Neuronal stem cell (in vitro differentiated cells): ENCODE data around the gene GNG14.

Experiments used
- DNase-seq: peaks from one replicate; pipeline ENCODE4 v3.0.0-alpha.2; 2013; ENCODE audit warnings: low spot score
- H2AFZ ChIP-seq: one replicate; pipeline ENCODE4 v1.6.1; 2013; ENCODE audit warnings: mild to moderate bottlenecking, low read length, inconsistent platforms
- H2AK5ac ChIP-seq: 2 replicates; pipeline ENCODE4 v1.6.1; 2013; ENCODE audit warnings: low read depth, mild to moderate bottlenecking, inconsistent platforms, low read length, moderate library complexity, mixed read lengths
- H2BK120ac ChIP-seq: 2 replicates; pipeline ENCODE4 v1.6.1; 2013; ENCODE audit warnings: low read depth, mild to moderate bottlenecking, inconsistent platforms, low read length, moderate library complexity, mixed read lengths
- H2BK12ac ChIP-seq: one replicate; pipeline ENCODE4 v1.6.1; 2013; ENCODE audit warnings: low read length, inconsistent platforms
- H2BK15ac ChIP-seq: 2 replicates; pipeline ENCODE4 v1.6.1; 2013; ENCODE audit warnings: mild to moderate bottlenecking, low read length, inconsistent platforms, mixed read lengths
- H2BK5ac ChIP-seq: one replicate; pipeline ENCODE4 v1.6.1; 2013; ENCODE audit warnings: inconsistent platforms, mild to moderate bottlenecking, low read length, moderate library complexity
- H3K14ac ChIP-seq: one replicate; pipeline ENCODE4 v1.6.1; 2013; ENCODE audit warnings: low read length, inconsistent platforms
- H3K18ac ChIP-seq: 2 replicates; pipeline ENCODE4 v1.6.1; 2013; ENCODE audit warnings: low read length, inconsistent platforms
- H3K23ac ChIP-seq: 2 replicates; pipeline ENCODE4 v1.6.1; 2013; ENCODE audit warnings: low read depth, mild to moderate bottlenecking, mixed read lengths, low read length, inconsistent platforms; ENCODE audit not compliant: poor library complexity
- H3K27ac ChIP-seq: replicated peaks from 3 replicates; pipeline ENCODE4 v1.5.1; 2013; ENCODE audit warnings: low read length, inconsistent platforms
- H3K27me3 ChIP-seq, 3 experiments: 2 replicates each; pipeline ENCODE4 v1.6.1; 2013; ENCODE audit warnings: low read length in 3 of 3, mild to moderate bottlenecking in 2 of 3, inconsistent platforms in 1 of 3, low read depth in 1 of 3, mixed read lengths in 1 of 3, moderate library complexity in 1 of 3; ENCODE audit not compliant: control insufficient read depth in 3 of 3, insufficient read depth in 3 of 3
- H3K36me3 ChIP-seq, 2 donors: replicated peaks in 1 of 2; 2 replicates each; pipeline ENCODE4 v1.6.1; 2013; ENCODE audit warnings: low read length in 2 of 2; ENCODE audit not compliant: control insufficient read depth in 2 of 2, insufficient read depth in 2 of 2
- H3K4ac ChIP-seq: 2 replicates; pipeline ENCODE4 v1.6.1; 2013; ENCODE audit warnings: inconsistent platforms, mild to moderate bottlenecking, low read length, moderate library complexity
- H3K4me1 ChIP-seq, 2 donors: 1 replicate in 1 of 2; 2 replicates in 1 of 2; pipeline ENCODE4 v1.6.1; 2013; ENCODE audit warnings: low read length in 2 of 2, low read depth in 1 of 2; ENCODE audit not compliant: control insufficient read depth in 2 of 2, insufficient read depth in 1 of 2
- H3K4me2 ChIP-seq: one replicate; pipeline ENCODE4 v1.6.1; 2013; ENCODE audit warnings: mild to moderate bottlenecking, low read length, inconsistent platforms; ENCODE audit not compliant: insufficient read depth, poor library complexity, severe bottlenecking
- H3K4me3 ChIP-seq, 2 donors: 2 replicates each; pipeline ENCODE4 v1.5.1; 2013; ENCODE audit warnings: low read length in 2 of 2, mild to moderate bottlenecking in 2 of 2, inconsistent platforms in 1 of 2, moderate library complexity in 1 of 2
- H3K79me1 ChIP-seq: one replicate; pipeline ENCODE4 v1.6.1; 2013; ENCODE audit warnings: low read depth, mild to moderate bottlenecking, inconsistent platforms, low read length, moderate library complexity
- H3K9ac ChIP-seq: one replicate; pipeline ENCODE4 v1.6.1; 2013; ENCODE audit warnings: mild to moderate bottlenecking, low read depth, low read length, inconsistent platforms; ENCODE audit not compliant: poor library complexity
- H3K9me3 ChIP-seq, 2 donors: replicated peaks in 1 of 2; 2 replicates each; pipeline versions ENCODE3 to v1.6.1; 2013; ENCODE audit warnings: low read length in 2 of 2, mild to moderate bottlenecking in 2 of 2, inconsistent platforms in 1 of 2, low read depth in 1 of 2, mixed read lengths in 1 of 2, moderate library complexity in 1 of 2; ENCODE audit not compliant: control insufficient read depth in 2 of 2, insufficient read depth in 1 of 2
- H4K8ac ChIP-seq: one replicate; pipeline ENCODE4 v1.6.1; 2013; ENCODE audit warnings: low read depth, mild to moderate bottlenecking, inconsistent platforms, low read length, moderate library complexity
- H4K91ac ChIP-seq: one replicate; pipeline ENCODE4 v1.6.1; 2013; ENCODE audit warnings: low read length, low read depth, mild to moderate bottlenecking, inconsistent platforms; ENCODE audit not compliant: poor library complexity
- WGBS, 2 donors: extraction: QIAGEN DNeasy Blood & Tissue Kit; methylation state at CpG; one replicate each; pipeline ENCODE4 v1.1.7; 2013; ENCODE audit warnings: missing lambda C conversion rate in 2 of 2, mixed read lengths in 1 of 2; ENCODE audit not compliant: insufficient read length in 2 of 2, insufficient replicate concordance in 1 of 2; ENCODE audit errors: extremely low coverage in 2 of 2; 5-methylcytosine and 5-hydroxymethylcytosine counted together

The GNG14 gene

GRCh38 chr19:12698138-12698537 is 10.3 kb downstream of the GNG14 start:
- Histone ChIP-seq H3K36me3 (peaks cover 36 to 51% of the 10 kb centered on the region in 2 donors), H2AFZ (no peak overlapping the region), H3K79me1 (peaks cover 8% of the 10 kb centered on the region), H2AK5ac (no peak overlapping the region), H3K9me3 (no peaks in the 10 kb centered on the region), H3K9ac (no peak overlapping the region), H4K91ac (no peak overlapping the region), H3K4me1 (peaks cover 3 to 5% of the 10 kb centered on the region in 2 donors), H3K27me3 (no peaks in the 10 kb centered on the region), H2BK5ac (no peak overlapping the region), H2BK12ac (no peak overlapping the region), H3K14ac (no peak overlapping the region), H3K4me2 (no peak overlapping the region), H3K4me3 (no peak overlapping the region), H3K23ac (no peak overlapping the region), H3K18ac (no peak overlapping the region), H2BK15ac (no peak overlapping the region), H2BK120ac (no peak overlapping the region), H3K27ac (no peak overlapping the region), H4K8ac (no peak overlapping the region), H3K4ac (no peak overlapping the region)
- WGBS, 2 donors, result no CpG with 5 or more reads among the region's 6 CpGs
- DNase-seq, result no peak

- Histone ChIP-seq H2AK5ac (peak overlapping the region; percentile 11), H3K18ac (no peak overlapping the region), H4K91ac (no peak overlapping the region), H3K4ac (no peak overlapping the region), H3K14ac (no peak overlapping the region), H4K8ac (no peak overlapping the region), H3K36me3 (peaks cover 61 to 86% of the 10 kb centered on the region in 2 donors), H2AFZ (no peak overlapping the region), H3K23ac (peak overlapping the region; percentile 85), H3K4me1 (peaks cover 0 to 7% of the 10 kb centered on the region in 2 donors), H3K27ac (no peak overlapping the region), H2BK120ac (no peak overlapping the region), H3K4me2 (no peak overlapping the region), H2BK12ac (peak overlapping the region; percentile 73), H3K4me3 (peak overlapping the region in 1 of 2 donors; percentile 5), H3K79me1 (peaks cover 9% of the 10 kb centered on the region), H2BK5ac (no peak overlapping the region), H3K9me3 (peaks cover 0 to 2% of the 10 kb centered on the region in 2 donors), H3K27me3 (no peaks in the 10 kb centered on the region), H2BK15ac (no peak overlapping the region), H3K9ac (peak overlapping the region; percentile 12)
- WGBS, 2 donors, result no CpG with 5 or more reads among the region's 33 CpGs
- DNase-seq, result no peak
Measured at GRCh38 chr19:12701596-12702282, 13.9 kb downstream of the GNG14 start.

GRCh38 chr19:12703046-12703445 is 15.2 kb downstream of the GNG14 start:
- DNase-seq, result peak; percentile 85
- no peak overlapping the region for H3K4me2 ChIP-seq
- peaks cover 9% of the 10 kb centered on the region for H3K79me1 ChIP-seq
- H4K8ac ChIP-seq, result no peak overlapping the region
- H2BK12ac ChIP-seq, result no peak overlapping the region
- H3K4me3 ChIP-seq, result no peak overlapping the region
- H3K4ac ChIP-seq, result no peak overlapping the region
- H3K27ac ChIP-seq, result peak overlapping the region; percentile 75
- no peak overlapping the region for H2AFZ ChIP-seq
- H3K23ac ChIP-seq, result no peak overlapping the region
- no peak overlapping the region for H4K91ac ChIP-seq
- no peaks in the 10 kb centered on the region for H3K27me3 ChIP-seq
- H3K9me3 ChIP-seq, result peaks cover 0 to 2% of the 10 kb centered on the region in 2 donors
- H2AK5ac ChIP-seq, result no peak overlapping the region
- H3K9ac ChIP-seq, result no peak overlapping the region
- H2BK15ac ChIP-seq, result no peak overlapping the region
- H2BK5ac ChIP-seq, result no peak overlapping the region
- H3K4me1 ChIP-seq, result peaks cover 0 to 7% of the 10 kb centered on the region in 2 donors
- WGBS, 2 donors, result no CpG with 5 or more reads among the region's 9 CpGs
- peaks cover 63 to 97% of the 10 kb centered on the region in 2 donors for H3K36me3 ChIP-seq
- H2BK120ac ChIP-seq, result no peak overlapping the region
- H3K14ac ChIP-seq, result no peak overlapping the region
- H3K18ac ChIP-seq, result no peak overlapping the region

GRCh38 chr19:12705169-12705568 is 17.4 kb downstream of the GNG14 start:
- no peak overlapping the region for H3K4me2 ChIP-seq
- peak overlapping the region; percentile 73 for H3K23ac ChIP-seq
- H2BK12ac ChIP-seq, result peak overlapping the region; percentile 30
- no peak overlapping the region for H4K91ac ChIP-seq
- H4K8ac ChIP-seq, result peak overlapping the region; percentile 82
- no peaks in the 10 kb centered on the region for H3K27me3 ChIP-seq
- no peak overlapping the region for H2BK120ac ChIP-seq
- no peak overlapping the region for H2BK5ac ChIP-seq
- no peak overlapping the region for H3K18ac ChIP-seq
- H3K36me3 ChIP-seq, result peaks cover 63 to 96% of the 10 kb centered on the region in 2 donors
- no peak for DNase-seq
- no peak overlapping the region for H3K27ac ChIP-seq
- H3K4me1 ChIP-seq, result peaks cover 0 to 7% of the 10 kb centered on the region in 2 donors
- peak overlapping the region; percentile 84 for H3K9ac ChIP-seq
- no peak overlapping the region for H3K4ac ChIP-seq
- H3K14ac ChIP-seq, result no peak overlapping the region
- no peak overlapping the region for H2BK15ac ChIP-seq
- WGBS, 2 donors, result no CpG with 5 or more reads among the region's 13 CpGs
- H2AFZ ChIP-seq, result no peak overlapping the region
- peak overlapping the region; percentile 40 for H2AK5ac ChIP-seq
- peak overlapping the region in 1 of 2 donors; percentile 37 for H3K4me3 ChIP-seq
- H3K9me3 ChIP-seq, result peaks cover 0 to 2% of the 10 kb centered on the region in 2 donors
- peaks cover 9% of the 10 kb centered on the region for H3K79me1 ChIP-seq
